ENCODE results near the gene JADE1.

DNA sequence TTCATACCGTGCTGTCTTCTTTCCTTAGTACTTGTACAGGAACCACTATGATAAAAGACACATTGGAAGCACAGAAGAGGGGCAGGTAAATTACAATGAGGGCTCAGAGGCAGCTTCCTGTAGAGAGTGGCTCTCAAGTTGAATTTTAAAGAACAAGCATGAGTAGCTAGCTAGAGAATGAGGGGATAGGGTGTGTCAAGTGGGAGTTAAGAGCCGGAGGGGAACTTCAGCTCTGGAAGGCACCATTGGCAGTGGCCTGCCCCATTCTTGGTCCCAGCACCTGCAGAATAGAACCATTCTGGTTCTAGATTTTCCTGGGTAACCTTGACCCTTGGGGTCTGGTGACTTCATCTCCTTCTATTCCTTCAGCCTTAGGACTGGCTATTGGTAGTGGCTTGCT lies 34.0 kb upstream of the JADE1 start:
- TF ChIP-seq, protein P1, sequence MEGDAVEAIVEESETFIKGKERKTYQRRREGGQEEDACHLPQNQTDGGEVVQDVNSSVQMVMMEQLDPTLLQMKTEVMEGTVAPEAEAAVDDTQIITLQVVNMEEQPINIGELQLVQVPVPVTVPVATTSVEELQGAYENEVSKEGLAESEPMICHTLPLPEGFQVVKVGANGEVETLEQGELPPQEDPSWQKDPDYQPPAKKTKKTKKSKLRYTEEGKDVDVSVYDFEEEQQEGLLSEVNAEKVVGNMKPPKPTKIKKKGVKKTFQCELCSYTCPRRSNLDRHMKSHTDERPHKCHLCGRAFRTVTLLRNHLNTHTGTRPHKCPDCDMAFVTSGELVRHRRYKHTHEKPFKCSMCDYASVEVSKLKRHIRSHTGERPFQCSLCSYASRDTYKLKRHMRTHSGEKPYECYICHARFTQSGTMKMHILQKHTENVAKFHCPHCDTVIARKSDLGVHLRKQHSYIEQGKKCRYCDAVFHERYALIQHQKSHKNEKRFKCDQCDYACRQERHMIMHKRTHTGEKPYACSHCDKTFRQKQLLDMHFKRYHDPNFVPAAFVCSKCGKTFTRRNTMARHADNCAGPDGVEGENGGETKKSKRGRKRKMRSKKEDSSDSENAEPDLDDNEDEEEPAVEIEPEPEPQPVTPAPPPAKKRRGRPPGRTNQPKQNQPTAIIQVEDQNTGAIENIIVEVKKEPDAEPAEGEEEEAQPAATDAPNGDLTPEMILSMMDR (IDR thresholded peaks at IDR 0.05): no peak
- no peak for TF ChIP-seq POLR2A (IDR thresholded peaks at IDR 0.05)
